Measurements from ENCODE around the gene TMEM154.

DNA sequence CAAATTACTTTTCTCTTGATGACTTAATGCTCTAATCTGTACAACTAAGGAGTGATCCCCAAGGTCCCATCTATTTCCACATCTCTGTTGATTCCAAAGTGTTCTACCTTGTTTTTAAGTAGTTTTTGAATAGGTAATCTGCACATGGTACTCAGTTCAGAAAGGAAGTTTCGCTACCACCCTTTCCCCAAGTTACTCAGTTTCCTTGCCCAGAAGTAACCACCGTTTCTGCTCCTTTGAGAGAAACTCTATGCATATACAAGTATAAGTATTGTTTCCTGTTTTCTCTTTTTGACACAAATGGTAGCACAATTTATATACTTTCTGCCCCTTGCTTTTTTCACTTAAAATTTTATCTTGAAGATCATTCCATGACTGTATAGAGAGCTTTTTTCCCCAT, 18.1 kb downstream of the TMEM154 start:
- TF ChIP-seq, protein P1, sequence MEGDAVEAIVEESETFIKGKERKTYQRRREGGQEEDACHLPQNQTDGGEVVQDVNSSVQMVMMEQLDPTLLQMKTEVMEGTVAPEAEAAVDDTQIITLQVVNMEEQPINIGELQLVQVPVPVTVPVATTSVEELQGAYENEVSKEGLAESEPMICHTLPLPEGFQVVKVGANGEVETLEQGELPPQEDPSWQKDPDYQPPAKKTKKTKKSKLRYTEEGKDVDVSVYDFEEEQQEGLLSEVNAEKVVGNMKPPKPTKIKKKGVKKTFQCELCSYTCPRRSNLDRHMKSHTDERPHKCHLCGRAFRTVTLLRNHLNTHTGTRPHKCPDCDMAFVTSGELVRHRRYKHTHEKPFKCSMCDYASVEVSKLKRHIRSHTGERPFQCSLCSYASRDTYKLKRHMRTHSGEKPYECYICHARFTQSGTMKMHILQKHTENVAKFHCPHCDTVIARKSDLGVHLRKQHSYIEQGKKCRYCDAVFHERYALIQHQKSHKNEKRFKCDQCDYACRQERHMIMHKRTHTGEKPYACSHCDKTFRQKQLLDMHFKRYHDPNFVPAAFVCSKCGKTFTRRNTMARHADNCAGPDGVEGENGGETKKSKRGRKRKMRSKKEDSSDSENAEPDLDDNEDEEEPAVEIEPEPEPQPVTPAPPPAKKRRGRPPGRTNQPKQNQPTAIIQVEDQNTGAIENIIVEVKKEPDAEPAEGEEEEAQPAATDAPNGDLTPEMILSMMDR (IDR thresholded peaks at IDR 0.05) = no peak
- no peak for TF ChIP-seq POLR2A (IDR thresholded peaks at IDR 0.05)
